KOPT-K1 (cell line): ENCODE data around the gene MYLK4.

Experiments
- H3K27ac ChIP-seq: fragments of 200-600 bp; sonication (generic); 2 replicates; pipeline ENCODE4 v1.5.1; 2016; ENCODE audit warnings: antibody characterized with exemption, mild to moderate bottlenecking, low read depth, low read length; ENCODE audit not compliant: poor library complexity, severe bottlenecking
- H3K36me3 ChIP-seq: fragments of 200-600 bp; sonication (generic); 2 replicates; pipeline ENCODE4 v1.5.1; 2017; ENCODE audit warnings: antibody characterized with exemption, mild to moderate bottlenecking, low read length, moderate library complexity; ENCODE audit not compliant: insufficient read depth
- H3K9me3 ChIP-seq: fragments of 200-600 bp; sonication (generic); 2 replicates; pipeline ENCODE4 v1.5.1; 2017; ENCODE audit warnings: antibody characterized with exemption, low read length, mild to moderate bottlenecking; ENCODE audit not compliant: insufficient read depth, poor library complexity, severe bottlenecking

MYLK4 gene

GRCh38 chr6:2718334-2719092 lies 32.2 kb downstream of the MYLK4 start:
- no peaks in the 10 kb centered on the region for H3K36me3 ChIP-seq
- no peaks in the 10 kb centered on the region for H3K9me3 ChIP-seq
- H3K27ac ChIP-seq = no peak overlapping the region

- H3K9me3 ChIP-seq = no peaks in the 10 kb centered on the region
- no peaks in the 10 kb centered on the region for H3K36me3 ChIP-seq
- no peak overlapping the region for H3K27ac ChIP-seq
Observed at GRCh38 chr6:2716936-2717700, 33.6 kb downstream of the MYLK4 start.

GRCh38 chr6:2715737-2716136 lies 35.0 kb downstream of the MYLK4 start:
- no peak overlapping the region for H3K27ac ChIP-seq
- H3K36me3 ChIP-seq = no peaks in the 10 kb centered on the region
- no peaks in the 10 kb centered on the region for H3K9me3 ChIP-seq

GRCh38 chr6:2714111-2714895 lies 36.4 kb downstream of the MYLK4 start:
- no peak overlapping the region for H3K27ac ChIP-seq
- no peaks in the 10 kb centered on the region for H3K9me3 ChIP-seq
- H3K36me3 ChIP-seq = no peaks in the 10 kb centered on the region

GRCh38 chr6:2713473-2714110 lies 37.1 kb downstream of the MYLK4 start:
- no peaks in the 10 kb centered on the region for H3K9me3 ChIP-seq
- no peak overlapping the region for H3K27ac ChIP-seq
- no peaks in the 10 kb centered on the region for H3K36me3 ChIP-seq

GRCh38 chr6:2712102-2712501 lies 38.6 kb downstream of the MYLK4 start:
- no peaks in the 10 kb centered on the region for H3K36me3 ChIP-seq
- H3K9me3 ChIP-seq = no peaks in the 10 kb centered on the region
- no peak overlapping the region for H3K27ac ChIP-seq

GRCh38 chr6:2710412-2710811 lies 40.3 kb downstream of the MYLK4 start:
- Histone ChIP-seq H3K36me3 (no peaks in the 10 kb centered on the region), H3K9me3 (no peaks in the 10 kb centered on the region), H3K27ac (no peak overlapping the region)

- H3K36me3 ChIP-seq = no peaks in the 10 kb centered on the region
- H3K27ac ChIP-seq = no peak overlapping the region
- no peaks in the 10 kb centered on the region for H3K9me3 ChIP-seq
Observed at GRCh38 chr6:2708456-2708855, 42.3 kb downstream of the MYLK4 start.

- H3K9me3 ChIP-seq = no peaks in the 10 kb centered on the region
- H3K27ac ChIP-seq = no peak overlapping the region
- no peaks in the 10 kb centered on the region for H3K36me3 ChIP-seq
Observed at GRCh38 chr6:2706558-2706957, 44.2 kb downstream of the MYLK4 start.

GRCh38 chr6:2705256-2705655 lies 45.5 kb downstream of the MYLK4 start:
- H3K9me3 ChIP-seq = no peaks in the 10 kb centered on the region
- H3K36me3 ChIP-seq = no peaks in the 10 kb centered on the region
- no peak overlapping the region for H3K27ac ChIP-seq

GRCh38 chr6:2697291-2697690 lies 53.4 kb downstream of the MYLK4 start:
- no peak overlapping the region for H3K27ac ChIP-seq
- no peaks in the 10 kb centered on the region for H3K9me3 ChIP-seq
- no peaks in the 10 kb centered on the region for H3K36me3 ChIP-seq

- Histone ChIP-seq H3K9me3 (no peaks in the 10 kb centered on the region), H3K36me3 (no peaks in the 10 kb centered on the region), H3K27ac (no peak overlapping the region)
Observed at GRCh38 chr6:2695454-2696095, 55.1 kb downstream of the MYLK4 start.

- no peaks in the 10 kb centered on the region for H3K9me3 ChIP-seq
- no peak overlapping the region for H3K27ac ChIP-seq
- no peaks in the 10 kb centered on the region for H3K36me3 ChIP-seq
Observed at GRCh38 chr6:2693231-2693630, 57.5 kb downstream of the MYLK4 start.

GRCh38 chr6:2688401-2689064 lies 62.2 kb downstream of the MYLK4 start:
- H3K27ac ChIP-seq = no peak overlapping the region
- no peaks in the 10 kb centered on the region for H3K9me3 ChIP-seq
- no peaks in the 10 kb centered on the region for H3K36me3 ChIP-seq
